ENCODE results near the gene SLC25A44. TPM values are rescaled to one million over a fixed set of nuclear protein-coding genes. Genes with fewer than 3 reads are reported as not detected.
A peak's percentile ranks its signal among the peaks of the same experiment; 100 is the strongest.
"Not testable (repeated sequence)": the region's sequence is repeated elsewhere in the genome, so short reads cannot be mapped to it uniquely, and the experiment has no call there.

The SLC25A44 gene
- total RNA-seq, 1 experiment from 2014 or later = 12.3 TPM

GRCh38 chr1:156180471-156180870, 13.4 kb upstream of the SLC25A44 start:
- H3K9me3 ChIP-seq (replicated peaks) = no peaks in the 10 kb centered on the region
- H3K36me3 ChIP-seq = no peaks in the 10 kb centered on the region
- no peak overlapping the region for H3K4me3 ChIP-seq
- DNase-seq = no peak
- H3K27me3 ChIP-seq = peaks cover 3% of the 10 kb centered on the region; the same call in 1 of the 2 replicates
- H3K27ac ChIP-seq = no peak overlapping the region
- H3K4me1 ChIP-seq = no peaks in the 10 kb centered on the region

GRCh38 chr1:156181391-156181924, 12.4 kb upstream of the SLC25A44 start:
- DNase-seq = peak; percentile 11 to 16
- H3K36me3 ChIP-seq; H3K27me3 ChIP-seq; H3K27ac ChIP-seq; H3K4me1 ChIP-seq; H3K9me3 ChIP-seq (replicated peaks): not testable (repeated sequence)
- H3K4me3 ChIP-seq = peak overlapping the region; percentile 21; the same call in 1 of the 2 replicates

- not testable (repeated sequence) for DNase-seq; H3K4me1 ChIP-seq; H3K27me3 ChIP-seq; H3K36me3 ChIP-seq; H3K27ac ChIP-seq; H3K9me3 ChIP-seq (replicated peaks)
- peak overlapping the region; percentile 21; the same call in 1 of the 2 replicates for H3K4me3 ChIP-seq
Measured at GRCh38 chr1:156182010-156182779, 11.7 kb upstream of the SLC25A44 start.

- H3K27me3 ChIP-seq; H3K27ac ChIP-seq; H3K4me1 ChIP-seq; H3K36me3 ChIP-seq; DNase-seq; H3K9me3 ChIP-seq (replicated peaks); H3K4me3 ChIP-seq: not testable (repeated sequence)
Measured at GRCh38 chr1:156186347-156187177, 7.3 kb upstream of the SLC25A44 start.

- not testable (repeated sequence) for H3K4me1 ChIP-seq; H3K4me3 ChIP-seq; H3K27ac ChIP-seq; H3K36me3 ChIP-seq; H3K27me3 ChIP-seq; DNase-seq; H3K9me3 ChIP-seq (replicated peaks)
Measured at GRCh38 chr1:156190265-156190664, 3.6 kb upstream of the SLC25A44 start.

- Histone ChIP-seq H3K36me3 (peaks cover 5% of the 10 kb centered on the region; the same call in 1 of the 2 replicates), H3K9me3 (replicated peaks) (no peaks in the 10 kb centered on the region), H3K27me3 (no peaks in the 10 kb centered on the region), H3K27ac (no peak overlapping the region), H3K4me3 (no peak overlapping the region), H3K4me1 (peaks cover 8% of the 10 kb centered on the region; the same call in 1 of the 2 replicates)
- no peak for DNase-seq
Measured at GRCh38 chr1:156191292-156191964, 2.5 kb upstream of the SLC25A44 start.

GRCh38 chr1:156193208-156193487, 756 bp upstream of the SLC25A44 start:
- H3K9me3 ChIP-seq (replicated peaks) = no peaks in the 10 kb centered on the region
- peaks cover 5% of the 10 kb centered on the region; the same call in 1 of the 2 replicates for H3K36me3 ChIP-seq
- H3K4me3 ChIP-seq = peak overlapping the region; percentile 77
- H3K27me3 ChIP-seq = no peaks in the 10 kb centered on the region
- no peak for DNase-seq
- peak overlapping the region; percentile 73 for H3K27ac ChIP-seq
- H3K4me1 ChIP-seq = peaks cover 8% of the 10 kb centered on the region; the same call in 1 of the 2 replicates

GRCh38 chr1:156194300-156194652, 372 bp downstream of the SLC25A44 start:
- DNase-seq = peak in 1 of 2 experiments; percentile 22
- peaks cover 5% of the 10 kb centered on the region; the same call in 1 of the 2 replicates for H3K36me3 ChIP-seq
- peak overlapping the region; percentile 77 for H3K4me3 ChIP-seq
- H3K9me3 ChIP-seq (replicated peaks) = no peaks in the 10 kb centered on the region
- H3K27ac ChIP-seq = no peak overlapping the region
- H3K27me3 ChIP-seq = no peaks in the 10 kb centered on the region
- H3K4me1 ChIP-seq = peaks cover 8% of the 10 kb centered on the region; the same call in 1 of the 2 replicates

- H3K4me3 ChIP-seq = no peak overlapping the region
- H3K27ac ChIP-seq = no peak overlapping the region
- DNase-seq = peak in 1 of 2 experiments; percentile 12
- peaks cover 8% of the 10 kb centered on the region; the same call in 1 of the 2 replicates for H3K4me1 ChIP-seq
- peaks cover 5% of the 10 kb centered on the region; the same call in 1 of the 2 replicates for H3K36me3 ChIP-seq
- no peaks in the 10 kb centered on the region for H3K9me3 ChIP-seq (replicated peaks)
- H3K27me3 ChIP-seq = no peaks in the 10 kb centered on the region
Measured at GRCh38 chr1:156195853-156196252, 1.9 kb downstream of the SLC25A44 start.

- no peak overlapping the region for H3K4me3 ChIP-seq
- H3K9me3 ChIP-seq (replicated peaks) = no peaks in the 10 kb centered on the region
- peaks cover 8% of the 10 kb centered on the region; the same call in 1 of the 2 replicates for H3K4me1 ChIP-seq
- peaks cover 5% of the 10 kb centered on the region; the same call in 1 of the 2 replicates for H3K36me3 ChIP-seq
- H3K27ac ChIP-seq = no peak overlapping the region
- H3K27me3 ChIP-seq = no peaks in the 10 kb centered on the region
- DNase-seq = no peak
Measured at GRCh38 chr1:156196445-156196844, 2.5 kb downstream of the SLC25A44 start.

GRCh38 chr1:156198831-156199349, 5.0 kb downstream of the SLC25A44 start:
- DNase-seq = no peak
- H3K27me3 ChIP-seq = no peaks in the 10 kb centered on the region

GRCh38 chr1:156200044-156200443, 6.1 kb downstream of the SLC25A44 start:
- Histone ChIP-seq H3K4me1 (peaks cover 3% of the 10 kb centered on the region; the same call in 1 of the 2 replicates), H3K4me3 (no peak overlapping the region), H3K9me3 (replicated peaks) (no peaks in the 10 kb centered on the region), H3K27ac (no peak overlapping the region), H3K27me3 (no peaks in the 10 kb centered on the region), H3K36me3 (peaks cover 5% of the 10 kb centered on the region; the same call in 1 of the 2 replicates)
- no peak for DNase-seq

More at GRCh38 chr1:156198831-156199349, 5.0 kb downstream of the SLC25A44 start:
- Histone ChIP-seq H3K4me1 (peaks cover 6% of the 10 kb centered on the region; the same call in 1 of the 2 replicates), H3K9me3 (replicated peaks) (no peaks in the 10 kb centered on the region), H3K4me3 (no peak overlapping the region), H3K27ac (no peak overlapping the region), H3K36me3 (peaks cover 5% of the 10 kb centered on the region; the same call in 1 of the 2 replicates)

GRCh38 chr1:156203331-156203730, 9.4 kb downstream of the SLC25A44 start:
- Histone ChIP-seq H3K9me3 (replicated peaks) (no peaks in the 10 kb centered on the region), H3K27ac (no peak overlapping the region), H3K4me1 (no peaks in the 10 kb centered on the region), H3K4me3 (no peak overlapping the region), H3K27me3 (no peaks in the 10 kb centered on the region), H3K36me3 (no peaks in the 10 kb centered on the region)
- no peak for DNase-seq

- no peaks in the 10 kb centered on the region for H3K27me3 ChIP-seq
- H3K9me3 ChIP-seq (replicated peaks) = no peaks in the 10 kb centered on the region
- H3K36me3 ChIP-seq = peaks cover 3% of the 10 kb centered on the region; the same call in 1 of the 2 replicates
- no peak overlapping the region for H3K27ac ChIP-seq
- H3K4me3 ChIP-seq = no peak overlapping the region
- H3K4me1 ChIP-seq = no peaks in the 10 kb centered on the region
- DNase-seq = no peak
Measured at GRCh38 chr1:156204686-156205085, 10.8 kb downstream of the SLC25A44 start.

Data from SJCRH30 (cell line).